ENCODE results near the gene ADAMTSL2.

The ADAMTSL2 gene

DNA sequence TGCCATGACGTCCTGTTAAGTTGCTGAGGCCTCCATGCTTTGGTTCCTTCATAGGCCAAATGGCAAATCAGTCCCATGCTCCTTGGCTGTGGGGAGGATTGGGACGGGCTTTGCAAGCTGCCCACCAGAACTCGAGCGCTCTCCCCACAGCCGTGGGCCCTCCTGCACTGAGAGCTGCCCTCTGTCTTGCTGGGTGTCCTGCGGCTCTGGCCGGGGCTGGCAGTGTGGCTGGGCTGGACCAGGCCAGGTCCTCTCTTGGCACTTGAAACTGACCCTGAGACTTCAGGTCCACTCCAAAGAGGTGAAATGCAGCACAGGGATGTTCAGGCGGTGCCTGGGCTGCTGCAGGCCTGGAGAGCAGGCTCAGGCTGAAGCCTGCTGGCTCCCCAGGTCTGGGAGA, 16.8 kb upstream of the ADAMTSL2 start:
- no peak for TF ChIP-seq PAX5 (IDR thresholded peaks at IDR 0.05; ENCODE audit: insufficient read depth, low read length, severe bottlenecking)
- no peak for TF ChIP-seq POLR2AphosphoS5 (IDR thresholded peaks at IDR 0.05; ENCODE audit: low read depth, low read length)
- no peak for TF ChIP-seq POLR2A (IDR thresholded peaks at IDR 0.05; ENCODE audit: low read depth, low read length)
- no peak for TF ChIP-seq POU2F2 (IDR thresholded peaks at IDR 0.05; ENCODE audit: low read depth, low read length)
- TF ChIP-seq SPI1 (IDR thresholded peaks at IDR 0.05; ENCODE audit: low read depth, low read length), result no peak
- TF ChIP-seq TAF1 (IDR thresholded peaks at IDR 0.05; ENCODE audit: low read depth, low read length), result no peak
- FAIRE-seq (no peak), DNase-seq (ENCODE audit: insufficient read length, low spot score) (no peak)

DNA sequence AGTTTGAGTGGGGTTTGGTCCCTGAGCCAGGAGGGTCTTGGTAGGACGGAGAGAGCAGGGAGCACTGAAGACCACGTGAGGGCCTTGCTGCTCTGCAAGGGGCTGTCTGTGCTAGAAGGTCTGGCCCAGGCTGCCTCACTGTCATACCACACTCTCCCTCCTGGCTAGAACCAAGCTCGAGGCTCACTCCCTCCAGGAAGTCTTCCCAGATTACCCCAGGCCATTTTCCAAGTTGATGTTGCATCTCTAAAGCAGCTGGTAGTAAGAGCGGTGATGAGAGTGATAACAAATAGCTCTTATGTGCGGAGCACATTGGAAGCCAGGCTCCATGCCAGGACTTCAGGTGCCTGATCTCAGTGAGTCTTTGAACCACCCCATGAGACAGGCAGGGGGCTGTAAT, 16.3 kb upstream of the ADAMTSL2 start:
- no peak for TF ChIP-seq PAX5 (IDR thresholded peaks at IDR 0.05; ENCODE audit: insufficient read depth, low read length, severe bottlenecking)
- TF ChIP-seq POU2F2 (IDR thresholded peaks at IDR 0.05; ENCODE audit: low read depth, low read length), result no peak
- no peak for TF ChIP-seq POLR2AphosphoS5 (IDR thresholded peaks at IDR 0.05; ENCODE audit: low read depth, low read length)
- no peak for TF ChIP-seq POLR2A (IDR thresholded peaks at IDR 0.05; ENCODE audit: low read depth, low read length)
- TF ChIP-seq SPI1 (IDR thresholded peaks at IDR 0.05; ENCODE audit: low read depth, low read length), result no peak
- no peak for TF ChIP-seq TAF1 (IDR thresholded peaks at IDR 0.05; ENCODE audit: low read depth, low read length)
- no peak for FAIRE-seq

DNA sequence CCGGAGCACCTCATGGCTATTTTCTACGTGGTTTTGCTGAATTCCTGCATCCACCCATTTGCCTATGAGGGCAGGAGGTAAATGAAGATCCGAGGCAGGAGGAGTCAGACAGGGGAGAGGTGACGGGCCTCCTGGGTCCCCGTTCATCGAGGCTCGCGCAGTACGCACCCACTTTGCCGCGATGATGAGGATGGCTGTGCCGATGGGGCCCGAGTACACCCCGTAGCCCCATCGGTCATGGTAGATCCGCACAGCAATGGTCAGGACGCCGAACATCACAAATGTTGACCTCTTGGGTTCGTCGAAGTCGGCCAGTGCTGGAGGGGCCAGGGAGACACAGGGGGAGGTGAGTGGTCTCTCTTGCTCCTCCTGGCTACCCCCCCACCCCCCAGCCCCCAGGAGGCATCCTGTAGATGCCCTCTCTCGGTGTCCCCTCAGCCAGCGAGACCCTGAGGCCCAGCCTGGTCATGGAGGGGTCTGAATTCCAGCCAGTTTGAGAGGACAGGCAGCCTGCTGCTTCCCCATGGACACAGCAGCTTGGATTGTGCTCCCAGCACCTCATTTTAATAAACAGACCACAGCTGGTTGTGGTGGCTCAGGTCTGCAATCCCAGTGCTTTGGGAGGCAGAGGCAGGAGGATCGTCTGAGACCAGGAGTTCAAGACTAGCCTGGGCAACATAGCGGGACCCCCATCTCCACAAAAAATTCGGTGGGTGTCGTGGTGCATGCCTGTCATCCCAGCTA, 15.6 kb upstream of the ADAMTSL2 start:
- TF ChIP-seq TAF1 (IDR thresholded peaks at IDR 0.05; ENCODE audit: low read depth, low read length) (no peak), POU2F2 (IDR thresholded peaks at IDR 0.05; ENCODE audit: low read depth, low read length) (no peak), SPI1 (IDR thresholded peaks at IDR 0.05; ENCODE audit: low read depth, low read length) (no peak), POLR2AphosphoS5 (IDR thresholded peaks at IDR 0.05; ENCODE audit: low read depth, low read length) (no peak)
- DNase-seq (ENCODE audit: insufficient read length, low spot score) (no peak), FAIRE-seq (no peak)

More for the DNA sequence above, 16.3 kb upstream of the ADAMTSL2 start:
- no peak for DNase-seq (ENCODE audit: insufficient read length, low spot score)

DNA sequence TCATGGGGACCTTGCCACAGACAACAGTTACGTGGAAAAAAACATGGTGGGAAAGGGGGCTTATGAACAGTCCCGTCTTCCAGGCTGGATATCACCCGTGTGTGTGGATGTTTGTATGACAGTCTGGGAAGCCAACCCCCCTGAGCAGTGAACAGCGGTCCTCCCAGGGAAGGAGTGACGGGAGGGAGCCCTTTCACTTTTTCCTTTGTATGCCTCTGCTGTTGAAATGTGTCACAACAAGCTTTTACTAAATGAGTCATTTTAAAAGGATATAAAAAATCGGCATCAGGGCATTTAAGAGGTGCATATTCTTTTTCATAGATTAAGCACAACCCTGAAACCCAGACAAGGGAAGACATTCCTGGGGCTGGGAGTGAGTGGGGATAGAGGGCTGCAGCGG, 14.8 kb upstream of the ADAMTSL2 start:
- no peak for TF ChIP-seq POU2F2 (IDR thresholded peaks at IDR 0.05; ENCODE audit: low read depth, low read length)
- no peak for TF ChIP-seq PAX5 (IDR thresholded peaks at IDR 0.05; ENCODE audit: insufficient read depth, low read length, severe bottlenecking)
- TF ChIP-seq SPI1 (IDR thresholded peaks at IDR 0.05; ENCODE audit: low read depth, low read length), result no peak
- TF ChIP-seq TAF1 (IDR thresholded peaks at IDR 0.05; ENCODE audit: low read depth, low read length), result no peak
- no peak for TF ChIP-seq POLR2AphosphoS5 (IDR thresholded peaks at IDR 0.05; ENCODE audit: low read depth, low read length)
- no peak for TF ChIP-seq POLR2A (IDR thresholded peaks at IDR 0.05; ENCODE audit: low read depth, low read length)
- FAIRE-seq (no peak), DNase-seq (ENCODE audit: insufficient read length, low spot score) (no peak)

DNA sequence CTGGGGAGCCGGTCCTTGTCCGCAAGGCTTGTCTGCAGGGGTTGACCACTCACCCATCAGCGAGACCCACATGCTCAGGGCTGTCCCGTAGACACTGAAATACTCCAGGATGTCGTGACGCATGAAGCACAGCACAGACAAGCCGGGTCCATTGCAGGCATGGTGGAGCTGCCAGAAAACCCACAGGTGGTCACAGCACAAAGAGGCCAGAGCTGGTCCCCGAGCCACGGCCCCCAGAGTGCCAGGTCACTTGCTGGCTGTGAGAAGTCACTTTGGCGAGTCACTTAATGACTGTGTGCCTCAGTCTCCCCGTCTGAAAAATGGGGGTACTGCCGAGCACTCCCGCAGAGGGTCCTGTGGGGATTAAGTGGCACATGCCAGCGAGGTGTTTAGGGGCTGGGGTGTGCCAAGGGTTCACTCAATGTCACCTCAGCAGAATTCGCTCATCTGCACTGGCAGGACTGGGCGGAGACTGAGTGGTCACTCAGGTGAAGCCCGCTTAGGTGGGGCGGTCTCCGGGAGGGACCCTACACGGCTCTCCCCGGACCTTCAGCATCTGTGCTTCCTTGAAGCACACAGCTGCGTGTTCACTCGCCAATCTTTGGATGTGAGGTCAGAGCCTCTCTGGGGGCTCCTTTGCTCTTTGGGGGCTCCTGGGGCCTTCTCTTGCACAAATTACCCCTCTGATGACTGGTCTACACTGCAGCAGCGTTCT, 14.2 kb upstream of the ADAMTSL2 start:
- FAIRE-seq (no peak), DNase-seq (ENCODE audit: insufficient read length, low spot score) (no peak)

DNA sequence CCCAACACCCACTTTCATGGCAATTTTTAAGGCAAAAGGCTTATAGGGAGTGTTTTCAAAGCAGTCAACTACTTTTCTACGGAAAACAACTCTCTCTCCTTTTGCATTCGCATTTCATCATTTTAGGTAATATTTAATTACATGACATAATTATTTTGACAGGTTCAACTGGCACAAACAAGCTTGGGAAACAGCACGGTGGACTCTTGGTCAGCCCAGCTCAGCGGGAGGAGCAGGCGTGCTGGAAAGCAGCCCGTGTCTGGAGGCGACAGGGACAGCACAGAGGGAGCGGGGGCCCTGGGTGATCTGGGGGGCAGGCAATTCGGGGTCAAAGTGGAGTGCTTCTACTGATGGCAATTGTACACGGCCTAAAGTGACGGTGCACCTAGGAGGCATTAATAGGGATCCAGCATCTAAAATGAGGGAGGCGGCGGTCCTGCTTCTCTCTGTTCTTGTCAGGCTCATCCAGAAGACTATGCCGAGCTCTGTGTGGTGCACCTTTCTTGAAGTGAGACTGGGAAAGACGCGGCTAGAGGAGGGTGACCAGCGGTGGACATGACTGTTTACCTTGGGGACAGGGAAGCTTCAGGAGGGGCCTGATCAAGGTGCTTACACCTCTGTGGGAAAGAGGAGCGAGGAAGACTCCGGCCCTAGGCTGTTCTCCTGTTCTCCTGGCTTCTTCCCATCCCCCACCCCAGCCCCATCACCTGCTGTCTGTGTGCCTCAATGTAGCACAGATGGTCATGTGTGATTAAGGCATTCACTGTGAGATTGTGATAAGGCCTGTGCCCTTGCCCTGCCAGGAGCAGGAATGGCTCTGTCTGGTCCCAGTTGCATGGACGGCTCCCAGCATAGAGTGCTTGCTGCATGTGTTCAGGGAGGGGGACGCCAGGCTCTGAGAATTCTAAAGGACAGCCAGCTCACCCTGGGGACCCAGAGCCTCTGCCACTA, 13.1 kb upstream of the ADAMTSL2 start:
- TF ChIP-seq TAF1 (IDR thresholded peaks at IDR 0.05; ENCODE audit: low read depth, low read length) (no peak), POLR2AphosphoS5 (IDR thresholded peaks at IDR 0.05; ENCODE audit: low read depth, low read length) (no peak), POLR2A (IDR thresholded peaks at IDR 0.05; ENCODE audit: low read depth, low read length) (no peak), SPI1 (IDR thresholded peaks at IDR 0.05; ENCODE audit: low read depth, low read length) (no peak), PAX5 (IDR thresholded peaks at IDR 0.05; ENCODE audit: insufficient read depth, low read length, severe bottlenecking) (no peak), POU2F2 (IDR thresholded peaks at IDR 0.05; ENCODE audit: low read depth, low read length) (no peak)
- no peak for DNase-seq (ENCODE audit: insufficient read length, low spot score)
- FAIRE-seq, result no peak

More for the DNA sequence above, 14.2 kb upstream of the ADAMTSL2 start:
- no peak for TF ChIP-seq SPI1 (IDR thresholded peaks at IDR 0.05; ENCODE audit: low read depth, low read length)
- no peak for TF ChIP-seq POLR2AphosphoS5 (IDR thresholded peaks at IDR 0.05; ENCODE audit: low read depth, low read length)
- no peak for TF ChIP-seq PAX5 (IDR thresholded peaks at IDR 0.05; ENCODE audit: insufficient read depth, low read length, severe bottlenecking)
- no peak for TF ChIP-seq TAF1 (IDR thresholded peaks at IDR 0.05; ENCODE audit: low read depth, low read length)
- no peak for TF ChIP-seq POLR2A (IDR thresholded peaks at IDR 0.05; ENCODE audit: low read depth, low read length)
- no peak for TF ChIP-seq POU2F2 (IDR thresholded peaks at IDR 0.05; ENCODE audit: low read depth, low read length)

DNA sequence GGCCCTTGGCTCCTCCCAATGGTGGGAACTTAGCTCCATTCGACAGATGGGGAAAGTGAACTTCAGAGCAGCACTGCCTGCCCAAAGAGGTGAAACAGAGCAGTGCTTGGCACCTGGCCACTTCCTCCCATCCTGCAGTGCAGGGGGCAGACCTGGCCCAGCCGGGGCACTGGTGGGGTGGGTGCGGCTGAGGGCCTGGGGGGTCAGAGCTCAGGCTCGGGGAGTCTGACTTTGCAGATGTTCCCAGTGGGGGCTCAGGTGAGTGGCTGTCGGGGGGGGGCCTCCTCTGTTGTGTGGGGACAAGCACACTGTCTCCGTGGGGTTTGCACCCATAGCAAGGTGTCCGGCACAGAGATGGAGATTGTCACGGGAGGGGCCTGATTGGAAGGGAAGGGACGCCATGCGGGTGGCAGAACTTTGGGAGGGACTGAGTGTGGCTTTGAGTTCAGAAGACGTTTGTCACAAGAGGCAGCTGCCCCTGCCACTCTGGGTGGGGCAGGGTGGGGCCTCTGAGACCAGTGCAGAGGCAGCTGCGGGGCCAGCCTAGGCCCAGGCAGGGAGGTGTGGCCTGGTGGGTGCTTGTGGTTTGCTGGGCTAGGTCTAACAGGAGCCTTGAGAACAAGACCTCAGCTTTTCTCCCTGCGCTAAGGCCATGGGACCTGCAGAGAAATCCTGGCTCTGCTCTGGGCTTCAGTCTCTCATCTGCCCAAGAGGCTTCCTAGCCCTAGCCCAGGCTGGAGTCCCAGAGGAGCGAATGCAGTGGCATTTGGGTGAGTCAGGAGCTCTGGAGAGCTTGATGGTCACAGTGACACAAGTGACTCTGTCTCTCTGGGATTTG, 12.2 kb upstream of the ADAMTSL2 start:
- TF ChIP-seq POLR2AphosphoS5 (IDR thresholded peaks at IDR 0.05; ENCODE audit: low read depth, low read length) (no peak), PAX5 (IDR thresholded peaks at IDR 0.05; ENCODE audit: insufficient read depth, low read length, severe bottlenecking) (no peak), SPI1 (IDR thresholded peaks at IDR 0.05; ENCODE audit: low read depth, low read length) (no peak), TAF1 (IDR thresholded peaks at IDR 0.05; ENCODE audit: low read depth, low read length) (no peak), POLR2A (IDR thresholded peaks at IDR 0.05; ENCODE audit: low read depth, low read length) (no peak), POU2F2 (IDR thresholded peaks at IDR 0.05; ENCODE audit: low read depth, low read length) (no peak)
- DNase-seq (ENCODE audit: insufficient read length, low spot score) (no peak), FAIRE-seq (no peak)

DNA sequence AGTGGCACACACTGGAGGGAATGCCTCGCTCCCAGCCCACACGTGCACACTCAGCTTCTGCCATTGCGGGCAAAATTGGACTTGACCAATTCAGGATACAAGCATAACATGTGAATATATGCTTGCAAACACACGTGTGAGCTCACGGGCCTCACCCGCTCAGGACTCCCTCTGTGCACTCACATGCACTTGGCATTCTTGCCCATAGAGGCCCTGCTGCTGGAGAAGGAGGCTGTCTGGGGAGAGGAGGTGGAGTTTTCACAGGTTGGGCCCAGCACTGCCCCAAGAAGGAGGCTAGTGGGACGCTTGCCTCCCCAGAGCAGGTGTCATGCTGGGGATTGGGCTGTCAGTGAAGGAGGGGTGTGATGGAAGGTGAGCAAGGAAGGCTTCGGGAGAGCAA, 11.4 kb upstream of the ADAMTSL2 start:
- DNase-seq (ENCODE audit: insufficient read length, low spot score), result no peak
- FAIRE-seq, result no peak
- TF ChIP-seq TAF1 (IDR thresholded peaks at IDR 0.05; ENCODE audit: low read depth, low read length), result no peak
- no peak for TF ChIP-seq POLR2A (IDR thresholded peaks at IDR 0.05; ENCODE audit: low read depth, low read length)
- no peak for TF ChIP-seq PAX5 (IDR thresholded peaks at IDR 0.05; ENCODE audit: insufficient read depth, low read length, severe bottlenecking)
- no peak for TF ChIP-seq SPI1 (IDR thresholded peaks at IDR 0.05; ENCODE audit: low read depth, low read length)
- TF ChIP-seq POLR2AphosphoS5 (IDR thresholded peaks at IDR 0.05; ENCODE audit: low read depth, low read length), result no peak
